GM18498 (cell line): ENCODE results near the gene MAN1A1.

Experiments used
- ATAC-seq: cut with Tn5 transposase; IDR thresholded peaks from one replicate; pipeline ENCODE4 v1.9.1; 2021; ENCODE audit warnings: mild to moderate bottlenecking, moderate library complexity; ENCODE audit not compliant: unreplicated experiment

Gene MAN1A1

DNA sequence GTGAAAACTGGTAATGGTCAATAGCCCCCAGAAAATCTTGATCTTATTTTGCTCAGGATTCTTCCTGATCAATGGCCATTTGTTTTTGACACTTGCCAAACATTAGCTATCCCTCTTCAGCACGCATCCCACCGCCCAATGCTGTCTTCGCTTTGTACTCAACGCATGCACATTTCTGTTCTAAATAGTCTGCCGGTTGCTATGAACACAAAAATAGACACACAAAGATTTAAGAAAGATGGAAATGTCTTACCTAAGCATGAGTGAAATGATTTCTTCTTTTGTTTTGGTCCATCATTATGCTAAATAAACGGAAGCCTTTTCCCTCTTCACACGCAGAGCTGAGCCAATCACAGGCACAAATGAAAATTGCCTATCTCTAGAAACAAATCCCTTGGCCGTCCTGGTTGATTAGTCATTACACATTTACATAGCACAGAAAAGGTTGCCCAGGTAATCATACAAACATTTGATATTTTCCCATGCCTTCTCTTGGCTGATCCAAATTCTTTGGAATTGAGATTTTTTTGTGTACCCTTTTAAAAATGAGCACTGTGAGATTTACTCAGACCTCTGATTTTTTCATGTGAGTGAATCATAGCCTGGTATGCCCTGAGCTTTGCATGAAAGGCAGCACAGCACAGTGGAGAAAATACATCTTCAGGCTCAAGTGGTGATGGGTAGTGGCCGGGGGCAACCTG, 200.6 kb downstream of the MAN1A1 start:
- no peak for ATAC-seq

DNA sequence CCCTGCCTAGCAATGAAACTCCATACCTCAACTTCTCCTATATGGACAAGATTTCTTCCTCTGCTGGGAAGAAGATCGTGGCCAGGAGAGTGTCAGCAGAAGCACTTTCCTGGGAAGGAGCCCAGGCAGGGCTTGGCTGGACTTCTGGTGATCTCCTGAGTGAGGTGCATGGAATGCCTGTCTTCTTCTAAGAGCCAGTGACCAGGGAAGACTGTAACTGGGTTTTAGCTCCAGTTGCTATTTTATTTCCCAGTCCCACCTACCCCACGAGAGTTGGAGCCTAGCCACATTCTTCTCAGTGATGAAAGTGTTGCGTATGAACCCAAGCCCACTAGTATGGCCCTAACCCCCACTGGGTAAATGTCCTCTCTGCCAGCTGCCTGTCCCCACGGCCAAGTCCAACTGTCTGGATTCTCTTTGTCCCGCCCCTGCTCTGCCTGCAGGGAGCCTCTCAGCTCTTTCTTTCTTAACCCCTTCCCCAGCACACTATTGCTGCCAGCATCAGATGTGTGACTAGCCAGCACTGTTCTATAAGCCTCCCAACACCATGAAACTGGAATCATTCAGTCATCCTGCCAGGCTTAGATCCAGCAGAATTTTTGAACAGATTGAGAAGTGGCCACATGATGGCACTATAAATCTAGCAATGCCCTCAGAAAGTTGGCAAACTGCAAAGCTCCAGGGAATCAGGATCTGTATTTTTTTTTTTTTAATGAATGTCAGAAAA, 201.3 kb downstream of the MAN1A1 start:
- peak; percentile 30 for ATAC-seq

DNA sequence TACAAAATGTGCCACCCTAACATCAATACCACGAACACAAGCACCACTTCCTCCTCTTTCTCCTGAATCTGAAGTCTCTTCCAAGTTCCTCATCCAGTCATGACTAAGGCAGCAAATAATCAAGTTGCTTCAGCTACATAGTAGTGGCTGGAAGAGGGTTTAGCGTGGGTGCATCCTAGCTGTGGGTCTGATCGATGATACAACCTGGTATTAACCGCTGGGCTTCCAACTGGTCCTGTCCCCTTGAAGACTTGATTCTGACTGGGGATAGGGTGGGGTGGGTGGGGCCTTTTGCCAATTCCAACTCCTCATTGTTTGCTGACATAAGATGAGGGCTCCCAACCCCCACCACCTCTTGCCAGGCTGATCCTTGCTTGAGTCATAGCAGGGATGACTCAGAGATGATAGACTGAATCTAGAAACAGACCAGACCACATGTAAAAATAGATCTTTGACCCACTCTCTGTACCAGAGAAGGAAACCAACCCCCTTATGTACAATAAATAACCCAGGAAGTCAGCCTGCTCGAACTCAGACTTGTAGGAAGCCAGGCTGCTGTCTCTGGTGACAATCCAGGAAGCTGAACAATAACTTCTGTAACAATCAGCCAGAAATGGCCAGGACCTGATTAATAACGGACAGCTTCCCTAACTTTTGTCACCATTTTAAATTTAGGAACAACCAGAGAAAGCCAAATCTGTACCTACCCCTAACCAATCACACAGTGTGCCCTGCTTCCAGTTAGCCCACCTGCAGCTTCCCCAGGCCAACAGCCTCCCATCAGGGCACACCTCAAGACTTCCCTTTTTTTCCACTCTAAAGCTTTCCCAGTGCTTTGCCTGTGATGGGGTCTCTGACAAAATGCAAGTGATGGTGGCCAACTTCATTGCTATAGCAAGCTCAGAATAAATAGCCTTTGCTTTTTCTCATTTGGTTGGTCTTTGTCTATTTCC, 202.2 kb downstream of the MAN1A1 start:
- peak; percentile 96 for ATAC-seq

DNA sequence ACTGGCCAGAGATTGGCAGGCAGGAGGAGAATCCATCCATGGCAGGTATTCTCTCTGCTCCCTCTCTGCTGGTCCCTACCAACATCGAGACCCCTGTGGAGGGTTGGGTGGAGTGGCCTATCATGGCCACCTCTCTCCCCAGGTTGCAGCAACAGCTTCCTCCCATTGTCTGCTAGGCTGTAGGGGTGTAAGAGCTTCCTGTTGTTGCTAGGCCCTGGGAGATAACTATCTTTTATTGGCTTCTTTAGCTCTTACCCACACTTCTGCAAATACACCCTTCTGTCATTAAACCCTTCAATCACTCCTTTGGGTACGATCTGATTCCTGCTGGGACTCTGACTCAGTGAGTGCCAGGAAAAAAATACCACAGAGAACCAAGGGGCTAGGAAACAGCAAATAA, 204.4 kb downstream of the MAN1A1 start:
- ATAC-seq: no peak

DNA sequence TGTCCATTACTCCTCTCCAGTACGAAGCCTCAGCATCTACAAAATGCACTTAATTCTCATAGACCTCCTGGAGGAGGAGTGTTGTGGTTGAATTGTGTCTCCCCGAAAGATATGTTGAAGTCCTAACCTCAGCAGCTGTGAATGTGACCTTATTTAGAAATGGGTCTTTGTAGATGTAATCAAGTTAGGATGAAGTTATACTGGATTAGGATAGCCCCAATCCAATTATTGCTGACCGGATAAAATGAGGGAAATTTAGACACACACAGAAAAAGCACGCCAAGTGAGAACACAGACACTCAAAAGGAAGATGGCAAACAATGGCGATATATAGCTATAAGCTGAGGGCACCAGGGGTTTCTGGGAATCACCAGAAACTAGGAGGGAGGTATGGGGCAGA, 206.9 kb downstream of the MAN1A1 start:
- ATAC-seq: no peak

DNA sequence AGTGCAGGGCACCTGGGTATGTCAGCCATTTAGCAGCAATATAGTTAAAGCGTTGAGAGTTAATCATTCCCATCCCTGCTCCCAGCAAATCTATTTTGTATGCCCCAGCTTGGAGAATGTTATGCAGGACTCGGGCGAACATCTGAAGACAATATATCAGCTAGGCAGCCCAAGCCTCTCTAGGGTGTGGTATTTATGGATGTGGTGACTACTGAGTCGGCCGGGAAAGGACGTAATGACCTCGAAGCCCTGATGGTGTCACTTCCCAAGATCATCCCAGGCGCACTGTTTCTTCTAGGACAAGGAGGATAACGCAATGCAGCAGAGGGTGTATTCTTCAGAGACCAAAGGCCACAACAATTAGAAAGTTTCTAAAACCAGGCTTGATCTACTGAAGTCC, 207.5 kb downstream of the MAN1A1 start:
- no peak for ATAC-seq

DNA sequence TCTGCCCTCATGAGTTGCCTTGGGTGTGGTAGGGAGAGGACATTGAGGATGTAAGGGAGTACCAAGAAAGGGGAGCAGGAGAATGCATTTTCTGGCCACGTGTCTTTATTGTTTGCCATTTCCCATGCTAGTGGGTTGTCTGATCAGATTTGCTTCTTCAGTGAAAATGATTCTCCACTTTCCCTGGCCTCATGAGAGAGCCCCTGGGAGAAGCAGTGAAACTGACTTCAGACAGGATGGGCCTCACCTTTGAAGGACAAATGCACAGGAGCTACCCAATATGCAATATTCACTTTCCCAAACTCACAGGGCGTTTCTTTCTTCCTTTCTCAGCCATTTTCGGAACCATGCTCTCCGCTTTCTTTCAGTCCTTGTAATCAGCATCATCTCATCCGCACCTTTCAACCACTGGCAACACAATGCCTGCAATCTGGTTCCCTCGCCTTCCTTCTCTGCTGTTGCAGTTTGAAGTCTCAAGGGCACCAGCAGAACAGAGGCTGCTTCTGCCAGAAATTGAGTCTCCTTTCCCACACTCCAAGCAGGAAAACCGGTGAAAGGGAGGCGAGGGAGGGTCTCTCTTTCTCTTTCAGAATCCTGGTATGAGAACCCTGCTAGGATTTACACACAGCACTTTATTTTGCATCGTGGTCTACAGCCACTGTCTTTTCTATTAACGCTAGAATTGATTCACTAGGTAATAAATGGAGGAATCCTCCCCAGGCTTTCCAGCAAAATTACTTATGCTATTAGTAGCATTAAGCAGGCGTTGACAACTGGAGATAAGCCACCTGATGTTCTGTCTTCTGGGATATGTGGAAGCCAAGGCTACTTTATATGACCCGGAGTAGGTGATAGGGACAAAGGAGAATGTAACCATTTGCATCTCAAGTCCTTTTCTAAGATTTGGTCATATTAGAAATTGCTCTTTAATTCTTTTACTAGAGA, 209.1 kb downstream of the MAN1A1 start:
- no peak for ATAC-seq

DNA sequence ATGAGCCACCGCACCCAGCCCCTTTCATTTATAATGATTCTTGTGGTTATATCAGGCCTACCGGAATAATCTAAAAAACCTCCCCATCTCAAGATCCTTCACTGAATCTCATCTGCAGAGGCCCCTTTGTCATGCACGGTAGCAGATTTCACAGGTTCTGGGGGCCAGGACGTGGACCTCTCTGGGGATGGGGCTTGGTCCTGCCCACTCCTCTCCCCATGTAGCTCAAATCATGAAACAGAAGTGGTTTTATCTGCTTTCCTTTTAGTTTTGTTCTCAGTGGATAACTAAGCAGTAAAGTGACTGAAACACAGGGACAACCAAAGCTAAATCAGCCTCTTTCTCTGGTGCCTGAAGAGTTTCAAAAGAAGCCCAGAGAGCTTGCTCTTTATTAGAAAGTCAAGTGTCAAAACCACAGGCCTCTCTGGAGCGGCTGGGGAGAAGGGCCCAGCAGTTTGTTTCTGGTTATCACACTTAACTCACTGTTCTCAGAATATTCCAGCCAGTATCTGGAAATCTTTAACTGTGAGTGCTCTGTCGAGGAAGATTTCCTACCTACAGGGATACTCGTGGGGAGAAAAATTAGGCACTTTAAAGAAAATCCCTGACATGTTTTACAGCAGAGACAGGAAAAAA, 210.5 kb downstream of the MAN1A1 start:
- peak; percentile 96 for ATAC-seq

DNA sequence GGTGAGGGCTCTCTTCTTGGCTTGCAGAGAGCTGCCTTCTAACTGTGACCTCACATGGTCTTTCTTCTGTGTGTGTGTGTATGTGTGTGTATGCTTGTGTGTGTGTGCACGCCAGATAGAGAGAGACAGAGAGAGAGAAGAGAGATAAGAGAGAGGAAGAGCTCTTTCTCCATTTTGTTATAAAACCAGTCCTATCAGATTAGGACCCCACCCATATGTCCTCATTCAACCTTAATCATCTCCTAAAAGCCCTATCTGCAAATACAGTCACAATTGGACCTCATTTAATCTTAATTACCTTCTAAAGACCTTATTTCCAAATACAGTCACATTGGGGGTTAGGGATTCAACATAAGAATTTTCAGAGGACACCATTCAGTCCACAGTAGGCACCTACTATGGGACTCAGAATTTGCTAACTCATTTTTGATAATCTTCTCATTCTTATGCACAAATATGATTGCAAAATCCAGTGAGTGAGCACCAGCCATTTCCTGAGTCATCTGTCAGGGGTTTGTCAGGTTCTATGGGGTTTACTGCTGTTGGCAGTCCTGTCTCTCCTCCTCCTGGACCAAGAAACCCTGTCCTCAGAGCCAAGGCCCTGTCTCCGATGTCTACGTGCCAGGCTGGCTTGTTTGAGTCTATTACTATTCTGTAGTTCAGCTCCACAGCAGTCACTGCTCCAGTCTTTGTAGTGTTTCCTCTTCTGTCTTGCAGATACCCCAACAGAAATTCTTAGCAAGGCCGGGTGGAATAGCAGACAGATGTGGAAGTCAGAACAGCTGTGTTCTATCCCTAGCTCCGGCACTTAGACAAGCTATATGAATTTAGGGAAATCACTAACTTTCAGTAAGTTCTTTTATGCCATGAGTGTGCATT, 212.1 kb downstream of the MAN1A1 start:
- ATAC-seq: no peak

DNA sequence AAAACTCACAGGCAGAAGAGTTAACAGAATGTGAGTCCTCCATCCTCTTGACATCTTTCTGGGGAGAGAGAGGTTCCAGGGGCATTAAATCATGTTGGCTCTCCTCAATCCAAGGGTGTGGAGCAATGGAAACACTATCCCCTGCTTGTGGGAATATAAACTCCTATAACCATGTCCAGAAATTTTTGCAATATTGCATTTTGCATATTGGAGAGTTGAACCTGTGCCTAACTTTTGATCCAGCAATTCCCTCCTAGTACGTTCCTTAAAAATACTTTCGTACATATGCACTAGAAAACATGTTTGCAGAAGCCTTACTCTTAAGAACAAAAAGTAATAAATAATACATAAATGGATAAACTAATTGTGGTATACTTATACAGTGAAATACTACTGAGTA, 214.8 kb downstream of the MAN1A1 start:
- no peak for ATAC-seq

DNA sequence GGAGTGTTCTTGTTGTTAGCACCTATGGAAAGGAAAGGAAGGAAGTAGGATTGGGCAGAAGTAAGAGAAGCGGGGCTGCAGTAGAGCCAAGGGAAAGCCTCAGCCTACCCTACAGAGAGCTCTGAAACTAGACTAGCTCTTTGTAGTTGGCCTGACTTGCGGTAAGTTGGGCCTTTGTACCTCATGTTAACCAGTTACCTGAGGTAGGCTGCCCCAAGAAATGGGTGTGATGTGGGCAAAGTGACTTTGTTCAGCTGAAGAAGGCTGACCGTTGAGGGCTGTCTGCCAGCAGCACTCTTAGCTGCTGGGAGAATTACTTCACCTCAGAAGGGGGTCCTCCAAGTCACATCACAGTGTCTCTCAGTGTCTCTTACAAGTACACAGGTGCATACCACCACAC, 216.2 kb downstream of the MAN1A1 start:
- ATAC-seq: no peak

DNA sequence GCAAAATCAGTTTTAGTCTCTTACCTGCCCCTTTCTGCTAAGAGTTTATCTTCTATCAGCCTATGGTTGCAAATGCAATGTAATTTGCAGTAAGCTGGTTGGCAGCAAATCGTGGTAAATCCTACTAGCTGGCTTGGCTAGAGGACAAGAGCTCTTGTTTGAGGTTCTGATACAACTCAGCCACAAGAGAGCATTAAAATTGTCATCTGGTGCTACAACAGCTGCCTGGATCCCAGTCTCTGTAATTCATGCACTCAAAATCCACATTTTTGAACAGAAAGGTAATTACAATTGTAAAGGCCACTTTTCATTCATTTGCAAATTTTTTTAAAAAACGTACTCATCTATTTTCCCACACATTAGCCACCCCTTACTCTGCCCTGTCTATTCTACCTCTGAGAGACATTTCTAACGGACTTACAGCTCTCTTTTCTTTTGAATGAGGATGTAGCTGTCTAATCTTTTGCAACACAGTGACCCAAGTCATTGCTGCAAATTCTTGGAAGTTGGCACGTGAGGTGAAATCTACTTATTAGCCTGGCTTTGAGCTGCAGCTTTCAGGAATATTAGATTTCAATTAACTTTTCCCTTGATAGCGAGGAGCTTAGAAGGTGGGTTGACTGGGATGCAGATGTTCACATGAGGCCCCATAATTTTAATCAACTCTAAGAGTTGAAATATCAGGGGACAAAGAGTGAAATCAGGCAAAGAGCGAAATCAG, 217.1 kb downstream of the MAN1A1 start:
- no peak for ATAC-seq

DNA sequence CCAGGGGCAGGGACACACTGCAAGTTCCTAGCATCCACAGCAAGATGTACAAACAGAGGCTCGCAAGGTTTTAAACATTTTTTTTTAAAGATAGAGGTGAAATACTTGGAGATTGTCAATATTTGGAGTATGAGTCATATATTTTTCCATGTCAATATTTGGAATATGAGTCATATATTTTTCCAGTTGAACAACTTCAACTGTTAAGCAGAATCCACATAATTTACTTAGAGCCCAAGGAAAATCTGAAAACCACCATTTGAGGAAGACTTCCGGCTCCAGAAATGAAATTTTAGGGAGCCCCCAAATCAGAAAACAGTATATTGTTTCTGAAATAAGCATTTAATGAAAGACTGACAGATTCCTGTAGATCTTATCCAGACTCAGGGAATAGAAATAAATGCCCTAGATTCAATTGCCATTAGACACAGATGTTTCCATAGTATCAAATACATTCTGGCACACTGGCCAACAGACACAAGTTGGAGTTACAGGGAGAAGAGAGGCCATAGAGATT, 219.5 kb downstream of the MAN1A1 start:
- no peak for ATAC-seq

DNA sequence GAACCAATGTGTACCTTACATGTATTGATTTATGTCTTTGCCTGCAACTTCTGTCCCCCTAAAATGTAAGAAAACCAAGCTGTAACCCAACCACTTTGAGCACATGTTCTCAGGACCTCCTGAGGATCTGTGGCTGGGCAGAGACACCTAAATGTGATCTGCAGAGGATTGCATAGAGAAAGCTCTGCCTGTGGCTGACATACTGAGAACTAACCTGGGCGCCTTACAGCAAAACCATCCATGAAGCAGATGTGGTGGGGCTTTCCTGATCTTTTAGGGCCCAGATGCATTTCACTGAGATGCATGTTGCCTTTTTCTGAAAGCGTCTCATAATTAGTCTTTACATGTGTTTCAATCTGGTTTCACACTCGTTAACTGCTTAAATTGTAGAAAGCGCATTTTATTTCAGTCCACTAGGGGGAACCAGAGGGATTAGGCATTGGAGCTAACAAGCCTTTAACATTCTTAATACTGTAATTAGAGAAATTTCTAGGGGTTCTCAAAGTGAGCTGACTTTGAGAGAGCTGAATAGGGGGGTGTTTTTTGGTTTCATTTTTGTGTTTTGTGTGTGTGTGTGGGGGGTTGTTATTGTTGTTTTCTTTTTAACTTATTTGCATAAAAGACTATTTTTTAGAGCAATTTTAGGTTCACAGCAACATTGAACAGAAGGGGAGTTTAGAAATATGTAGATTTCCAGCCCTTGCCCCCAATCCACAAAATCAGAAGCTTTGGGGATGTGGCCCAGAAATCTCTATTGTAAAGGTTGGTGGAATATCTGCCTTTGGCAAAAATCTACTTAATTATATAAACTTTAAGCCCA, 220.2 kb downstream of the MAN1A1 start:
- peak; percentile 88 for ATAC-seq

DNA sequence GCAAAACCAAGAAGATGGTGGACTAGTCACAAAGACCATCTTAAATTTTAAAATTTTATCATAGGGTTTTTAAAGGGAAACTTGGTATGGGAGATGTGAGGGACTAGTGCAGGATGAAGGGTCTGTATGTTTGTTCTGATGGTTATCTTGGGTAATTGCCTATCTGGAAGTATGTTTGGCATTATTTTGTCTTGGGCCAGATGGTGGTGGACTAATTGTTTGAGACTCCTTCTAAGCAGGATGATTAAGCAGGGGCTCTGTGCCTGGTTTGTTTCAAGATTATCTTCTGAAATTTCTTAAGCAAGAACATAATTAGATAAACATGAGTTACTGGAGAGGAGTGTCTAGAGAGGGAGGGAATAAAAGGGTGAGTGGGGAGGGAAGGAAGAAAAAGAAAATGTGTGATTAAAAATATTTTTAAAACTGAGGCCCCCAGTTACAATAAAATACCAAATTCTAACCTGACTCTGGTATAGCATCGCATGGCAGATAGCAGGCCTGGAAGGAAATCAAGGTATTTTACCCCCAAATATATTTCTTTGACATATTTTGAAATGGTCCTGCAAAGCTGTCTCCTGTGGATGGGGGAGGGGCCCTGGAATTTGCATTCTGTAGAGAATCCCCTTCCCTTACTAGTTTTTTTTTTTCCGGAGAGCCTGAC, 221.2 kb downstream of the MAN1A1 start:
- ATAC-seq: no peak

DNA sequence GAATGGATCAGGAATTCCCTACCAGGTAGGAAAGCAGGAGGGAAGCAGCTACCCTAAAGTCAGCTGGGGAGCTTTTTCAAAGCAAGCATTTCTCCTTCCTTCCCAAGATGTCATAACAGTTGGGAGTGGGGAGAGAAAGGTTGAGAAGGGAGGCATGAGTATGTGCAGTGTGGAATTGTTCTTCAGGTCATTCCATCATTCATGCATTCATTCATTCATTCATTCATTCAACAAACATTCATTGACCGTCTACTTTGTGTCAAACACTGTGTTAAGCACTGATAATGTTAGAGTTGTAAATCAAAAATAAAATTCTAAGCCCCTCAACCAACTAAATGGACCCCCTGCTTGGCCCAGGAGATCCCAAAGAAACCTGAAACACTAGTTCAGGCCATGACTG, 221.9 kb downstream of the MAN1A1 start:
- no peak for ATAC-seq
